Left renal cortex interstitium (tissue), 4 donors: Measurements from ENCODE around the gene TMTC2. TPM values are rescaled to one million over a fixed set of nuclear protein-coding genes. Genes with fewer than 3 reads are reported as not detected.
"Not testable (repeated sequence)": the region's sequence is repeated elsewhere in the genome, so short reads cannot be mapped to it uniquely, and the experiment has no call there.

Experiments
- DNase-seq, 4 donors: peaks; one replicate each; pipeline ENCODE4 v3.0.0-alpha.2; 2013; ENCODE audit warnings: low read depth in 4 of 4, low spot score in 2 of 4, missing footprints in 1 of 4
- polyA plus RNA-seq, 4 donors: library from polyadenylated mRNA; unstranded; fragments of 120-200 nt; gene quantifications; one replicate each; pipeline ENCODE4 v1.2.1, GENCODE V29; 2013; ENCODE audit not compliant: insufficient read length in 4 of 4

Gene TMTC2
- polyA plus RNA-seq, 4 donors, result 32.8 to 39.5 (median 38.3) TPM

- no peak for DNase-seq
Measured at GRCh38 chr12:82833481-82833880, 146.8 kb downstream of the TMTC2 start.

DNA sequence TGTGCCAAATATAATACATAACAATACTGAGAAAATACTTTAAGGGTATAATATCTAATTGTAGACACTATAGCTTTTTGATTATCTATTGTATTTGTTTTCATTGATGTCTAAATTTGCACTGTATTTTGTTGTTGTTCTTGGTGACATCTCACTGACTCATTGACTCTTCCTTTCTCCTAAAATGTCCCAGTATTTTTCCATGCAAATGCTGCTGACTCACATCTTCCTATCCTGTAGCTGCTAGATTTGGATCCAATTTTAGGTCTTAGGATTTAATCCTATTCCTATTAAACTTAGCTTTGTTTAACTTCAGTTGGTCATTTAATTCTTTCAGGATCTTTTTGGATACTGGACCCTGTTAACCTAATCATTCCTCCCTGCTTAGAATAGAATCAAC is 148.5 kb downstream of the TMTC2 start:
- DNase-seq, result no peak

GRCh38 chr12:82838131-82838551 is 151.4 kb downstream of the TMTC2 start:
- no peak for DNase-seq

- no peak for DNase-seq
Measured at GRCh38 chr12:82838827-82839226, 152.1 kb downstream of the TMTC2 start.

GRCh38 chr12:82839796-82840195 is 153.1 kb downstream of the TMTC2 start:
- no peak for DNase-seq

DNA sequence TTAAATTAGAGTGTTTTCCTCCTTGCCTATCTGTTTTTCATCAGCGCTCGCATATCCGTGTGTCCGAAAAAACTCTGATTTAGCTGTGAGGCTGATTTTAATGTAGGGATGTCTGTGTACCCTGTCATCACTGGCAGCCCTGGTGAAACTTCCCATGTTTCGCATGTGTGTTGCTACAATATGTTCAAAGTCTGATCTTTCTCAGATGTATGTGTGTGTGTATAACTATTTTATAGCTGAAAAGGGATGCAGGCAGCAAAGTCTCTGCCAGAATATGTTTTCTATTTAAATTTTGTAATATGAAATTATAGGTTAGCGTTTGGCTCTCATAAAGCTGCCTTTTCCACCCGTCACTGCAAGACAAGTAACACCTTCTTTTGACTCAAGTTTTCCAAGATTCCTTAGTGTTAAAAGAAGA is 154.8 kb downstream of the TMTC2 start:
- DNase-seq, result no peak

- no peak for DNase-seq
Measured at GRCh38 chr12:82842480-82842879, 155.8 kb downstream of the TMTC2 start.

GRCh38 chr12:82845076-82845475 is 158.4 kb downstream of the TMTC2 start:
- not testable (repeated sequence) for DNase-seq

DNA sequence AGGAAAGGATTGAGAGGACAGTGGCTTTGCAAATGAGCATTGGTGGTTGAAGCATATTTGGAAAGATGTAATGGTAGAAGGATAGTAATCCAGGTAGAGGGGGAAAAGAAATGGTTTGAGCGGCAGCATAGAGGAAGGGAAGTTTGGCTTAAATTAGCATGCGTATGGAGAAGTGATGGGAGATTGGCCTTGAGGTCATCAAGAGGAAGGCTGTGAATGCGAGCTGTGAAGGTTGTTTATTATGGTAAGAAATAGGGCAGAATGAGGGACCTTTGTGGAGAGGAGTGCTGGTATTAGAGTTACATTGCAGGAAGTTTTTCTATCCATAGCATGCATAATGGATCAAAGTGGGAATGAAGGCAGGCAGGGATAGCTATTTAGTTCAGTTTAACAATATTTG is 162.1 kb downstream of the TMTC2 start:
- DNase-seq, result no peak

DNA sequence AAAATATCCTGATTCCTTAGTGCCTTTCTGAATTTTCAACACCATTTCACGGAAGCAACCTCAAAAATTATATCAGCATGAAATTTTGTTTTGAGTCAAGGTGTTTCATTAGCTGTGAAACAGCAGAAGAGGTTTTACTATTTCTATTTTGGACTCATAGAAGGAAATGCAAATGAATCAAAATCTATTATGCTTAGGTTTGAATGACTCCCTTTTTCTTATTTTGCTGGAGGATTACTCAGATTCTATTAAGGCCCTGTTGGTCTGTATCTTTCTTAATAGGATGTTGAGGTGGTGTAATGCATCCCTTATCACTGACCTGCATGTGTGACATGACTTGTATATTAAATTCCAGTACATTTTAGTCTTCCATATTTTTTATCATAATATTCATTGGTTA is 165.8 kb downstream of the TMTC2 start:
- DNase-seq, result no peak

DNA sequence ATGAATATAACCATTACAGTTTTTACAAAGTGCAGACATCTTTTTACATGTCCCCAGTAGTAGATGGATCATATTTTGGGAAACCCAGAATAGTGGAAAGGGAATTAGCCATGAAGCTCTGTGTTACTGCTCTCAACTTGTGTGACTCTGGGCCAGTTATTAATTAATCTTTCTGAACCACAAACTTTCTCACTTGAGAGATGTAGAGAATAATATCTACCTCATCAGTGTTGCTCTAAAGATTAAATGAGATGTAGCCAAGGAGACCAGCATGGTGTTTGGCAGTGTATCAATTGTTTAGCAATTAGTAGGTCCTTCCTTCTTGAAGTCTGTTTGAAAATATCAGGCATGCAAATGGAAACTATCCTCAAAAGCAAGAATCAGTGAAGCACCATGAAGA is 169.2 kb downstream of the TMTC2 start:
- no peak for DNase-seq

DNA sequence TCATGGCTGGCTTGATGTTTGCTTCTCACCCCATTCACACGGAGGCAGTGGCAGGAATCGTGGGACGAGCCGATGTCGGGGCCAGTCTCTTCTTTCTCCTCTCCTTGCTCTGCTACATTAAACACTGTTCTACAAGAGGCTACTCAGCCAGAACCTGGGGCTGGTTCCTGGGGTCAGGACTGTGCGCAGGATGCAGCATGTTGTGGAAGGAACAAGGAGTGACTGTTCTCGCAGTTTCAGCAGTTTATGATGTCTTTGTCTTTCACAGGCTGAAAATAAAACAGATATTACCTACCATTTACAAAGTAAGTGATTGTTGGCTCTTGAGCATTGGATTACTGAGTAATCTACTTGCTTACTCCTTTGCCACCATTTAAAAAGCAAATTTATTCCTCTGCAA is 170.6 kb downstream of the TMTC2 start:
- no peak for DNase-seq

DNA sequence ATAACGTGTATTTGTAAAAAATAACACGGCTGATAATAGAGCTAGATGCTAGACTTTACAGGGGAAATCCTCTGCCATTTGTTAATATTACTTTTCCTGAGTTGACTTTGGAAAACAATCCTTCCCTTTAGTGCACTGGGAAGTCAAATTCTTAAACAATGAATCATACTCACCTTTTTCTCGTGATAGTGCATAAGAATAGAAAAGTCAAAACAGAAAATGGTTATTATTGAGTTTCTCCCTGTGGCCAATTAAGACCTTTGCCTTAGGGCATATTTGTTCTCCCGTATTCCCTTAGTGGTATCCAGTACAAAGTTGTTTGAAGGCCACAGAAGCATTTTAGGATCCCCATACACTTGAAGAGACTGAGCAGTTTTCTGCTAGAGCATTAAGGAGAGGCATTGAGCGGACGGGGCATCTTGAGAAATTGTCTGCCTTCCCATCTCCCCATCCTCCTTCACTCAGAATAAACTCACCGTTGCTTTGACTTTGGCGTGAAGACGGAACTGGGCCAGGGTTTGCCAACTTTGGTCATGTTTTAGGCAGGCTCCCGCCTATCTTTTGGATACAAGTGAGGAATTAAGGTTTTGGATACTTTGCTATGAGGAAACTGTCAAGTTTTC is 171.3 kb downstream of the TMTC2 start:
- DNase-seq, result no peak

- no peak for DNase-seq
Measured at GRCh38 chr12:82858534-82858917, 171.8 kb downstream of the TMTC2 start.

GRCh38 chr12:82862069-82862841 is 175.5 kb downstream of the TMTC2 start:
- no peak for DNase-seq

- DNase-seq, result no peak
Measured at GRCh38 chr12:82862876-82863649, 176.4 kb downstream of the TMTC2 start.

DNA sequence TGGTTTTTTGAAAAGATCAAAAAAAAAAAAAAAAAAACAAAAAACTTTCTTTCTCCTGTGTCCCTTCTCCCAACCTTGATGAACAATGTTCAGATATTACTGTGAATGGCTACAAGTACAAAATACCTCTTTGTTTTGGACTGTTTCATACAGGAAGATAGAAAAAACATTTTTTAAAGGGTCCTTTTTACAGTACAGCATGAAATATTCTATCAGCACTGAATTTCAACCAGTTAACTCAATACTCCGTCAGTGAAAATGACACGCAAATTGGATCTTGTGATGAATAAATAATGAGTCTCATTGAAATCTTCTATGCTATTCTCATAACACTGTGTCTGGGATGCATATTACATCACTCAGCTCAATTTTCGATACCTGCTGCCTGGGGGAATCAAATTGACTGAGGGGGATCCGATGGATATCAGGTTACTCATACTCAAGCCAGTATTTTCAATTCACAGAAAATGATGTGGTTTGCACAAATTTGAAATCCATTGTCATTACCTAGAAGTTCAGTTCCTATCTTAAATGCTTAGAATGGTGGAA is 179.6 kb downstream of the TMTC2 start:
- no peak for DNase-seq

DNA sequence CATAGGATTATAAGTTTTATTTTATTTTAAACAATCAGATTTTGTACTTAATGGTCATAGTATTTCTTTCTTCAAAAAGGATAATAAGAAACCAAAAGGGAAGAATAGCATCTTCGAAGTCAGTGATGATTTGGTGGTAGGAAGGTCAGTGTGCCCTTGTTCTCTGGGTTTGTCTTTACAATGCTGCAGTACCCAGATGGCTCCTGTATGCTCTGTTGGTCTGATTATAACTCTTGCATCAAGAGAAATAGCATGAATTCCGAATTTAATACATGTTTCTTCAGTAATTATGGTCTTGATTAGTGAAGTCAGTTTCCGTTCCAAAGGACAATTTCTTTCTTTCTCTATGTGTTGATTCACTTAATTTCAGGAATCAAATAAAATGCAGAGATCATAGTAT is 180.2 kb downstream of the TMTC2 start:
- DNase-seq, result no peak

DNA sequence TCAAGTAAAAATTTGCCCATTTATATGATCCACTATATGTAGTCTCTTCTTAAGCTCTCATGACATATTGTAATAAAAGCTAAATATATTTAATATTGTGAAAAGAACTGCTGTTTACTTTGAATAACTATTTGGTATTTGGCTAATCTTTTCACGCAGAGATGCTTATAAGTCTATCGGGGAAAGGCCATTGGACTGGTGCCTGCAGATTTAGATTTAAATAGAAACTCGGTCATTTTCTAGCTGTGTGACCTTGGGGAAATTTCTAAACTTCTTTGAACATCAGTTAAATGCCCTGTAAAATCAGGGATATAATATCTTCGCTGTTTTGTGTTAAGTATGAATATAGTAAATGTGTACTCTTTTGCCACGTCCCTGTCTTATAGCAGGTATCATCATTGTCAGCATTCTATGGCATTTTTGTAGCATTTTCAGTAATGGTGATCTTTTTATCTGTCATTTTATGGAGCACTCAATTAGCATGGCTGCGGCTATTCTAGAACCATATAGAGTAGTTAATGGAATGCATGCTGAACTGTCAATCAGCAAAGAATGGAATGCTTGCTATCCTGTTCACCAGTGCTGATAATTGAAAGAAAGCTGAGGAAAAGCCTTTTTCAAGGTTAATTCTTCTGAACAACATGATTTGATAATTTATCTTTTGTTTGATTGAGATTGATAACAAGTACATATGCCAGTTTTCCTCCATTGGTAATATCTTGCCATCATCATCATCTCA is 181.2 kb downstream of the TMTC2 start:
- no peak for DNase-seq

DNA sequence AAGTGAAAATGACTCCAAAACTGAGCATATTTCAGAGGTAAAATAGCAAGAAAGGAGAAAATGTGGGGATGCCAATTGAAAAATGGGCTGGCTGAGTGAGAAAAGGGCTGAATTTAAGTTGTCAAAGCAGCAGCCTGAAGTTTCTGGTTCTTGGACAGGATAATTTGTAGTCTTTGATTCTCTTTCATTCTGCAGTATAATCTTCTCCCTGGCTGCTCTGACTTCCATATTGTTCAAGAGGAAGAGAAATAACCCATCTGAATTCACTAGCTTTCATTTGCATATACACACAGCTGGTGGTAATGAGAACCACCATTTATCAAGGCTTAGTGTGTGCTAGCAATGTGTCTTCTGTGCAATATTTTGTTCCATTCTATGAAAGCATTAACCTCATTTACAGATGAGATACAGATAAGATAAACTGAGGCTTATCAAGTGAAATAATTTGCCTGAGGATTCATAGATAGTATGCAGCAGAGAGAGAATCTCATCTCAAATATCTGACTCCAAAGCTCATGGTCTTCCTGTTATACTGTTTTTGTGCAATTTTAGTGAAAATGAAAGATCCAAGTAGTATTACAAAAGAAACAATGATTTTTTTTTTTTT is 184.2 kb downstream of the TMTC2 start:
- DNase-seq, result no peak
